ENCODE measurements around the gene RAB40A.

RAB40A gene

GRCh38 chrX:103453655-103454054, 65.6 kb downstream of the RAB40A start:
- no peaks in the 10 kb centered on the region for H3K9me3 ChIP-seq (ENCODE audit: control insufficient read depth, insufficient read depth, low read length)
- H3K4me1 ChIP-seq (ENCODE audit: control insufficient read depth, low read length), result no peaks in the 10 kb centered on the region
- H3K27ac ChIP-seq (ENCODE audit: low read depth, low read length), result no peak overlapping the region
- H4K20me1 ChIP-seq (ENCODE audit: control insufficient read depth, insufficient read depth, low read depth, low read length), result no peaks in the 10 kb centered on the region
- H3K27me3 ChIP-seq (ENCODE audit: control insufficient read depth, low read length), result no peaks in the 10 kb centered on the region
- no peak for TF ChIP-seq EZH2phosphoT487 (IDR thresholded peaks at IDR 0.05; ENCODE audit: borderline replicate concordance, low read length)
- TF ChIP-seq CTCF (IDR thresholded peaks at IDR 0.05; ENCODE audit: low read depth, low read length, poor library complexity, severe bottlenecking), result no peak
- H3K9me2 ChIP-seq (replicated peaks; ENCODE audit: control insufficient read depth, low read length), result no peaks in the 10 kb centered on the region
- H3K36me3 ChIP-seq (ENCODE audit: control insufficient read depth, low read length), result no peaks in the 10 kb centered on the region
- H3K4me2 ChIP-seq (ENCODE audit: low read length), result no peak overlapping the region
- no peaks in the 10 kb centered on the region for H3K79me2 ChIP-seq (ENCODE audit: control insufficient read depth, low read length)
- no peak overlapping the region for H3K4me3 ChIP-seq (ENCODE audit: low read length)
- H3F3A ChIP-seq (ENCODE audit: control insufficient read depth, insufficient read depth), result no peaks in the 10 kb centered on the region
